Measurements from ENCODE around the gene GGA2.
"Not testable (repeated sequence)": the region's sequence is repeated elsewhere in the genome, so short reads cannot be mapped to it uniquely, and the experiment has no call there.

Gene GGA2

DNA sequence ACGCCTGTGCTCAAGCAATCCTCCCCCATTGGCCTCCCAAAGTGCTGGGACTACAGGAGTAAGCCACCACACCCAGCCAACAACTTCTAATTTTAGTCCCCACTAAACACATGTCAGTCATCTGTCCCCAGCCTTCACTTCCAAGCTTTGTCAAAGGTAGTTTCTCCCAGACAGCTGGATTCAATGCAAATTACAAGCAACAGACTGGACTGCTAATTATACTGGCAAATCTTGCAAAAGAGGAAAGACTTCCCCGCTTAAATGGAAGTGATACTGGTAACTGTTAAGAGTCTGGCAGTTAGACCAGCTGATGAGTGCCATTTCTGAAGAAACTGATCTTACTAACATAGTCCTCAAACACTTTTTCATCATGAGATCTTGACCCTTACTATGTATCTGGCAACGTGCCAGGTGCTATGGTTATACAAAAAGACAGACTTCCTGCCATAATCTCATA, 8.2 kb upstream of the GGA2 start:
- TF ChIP-seq, protein P1, sequence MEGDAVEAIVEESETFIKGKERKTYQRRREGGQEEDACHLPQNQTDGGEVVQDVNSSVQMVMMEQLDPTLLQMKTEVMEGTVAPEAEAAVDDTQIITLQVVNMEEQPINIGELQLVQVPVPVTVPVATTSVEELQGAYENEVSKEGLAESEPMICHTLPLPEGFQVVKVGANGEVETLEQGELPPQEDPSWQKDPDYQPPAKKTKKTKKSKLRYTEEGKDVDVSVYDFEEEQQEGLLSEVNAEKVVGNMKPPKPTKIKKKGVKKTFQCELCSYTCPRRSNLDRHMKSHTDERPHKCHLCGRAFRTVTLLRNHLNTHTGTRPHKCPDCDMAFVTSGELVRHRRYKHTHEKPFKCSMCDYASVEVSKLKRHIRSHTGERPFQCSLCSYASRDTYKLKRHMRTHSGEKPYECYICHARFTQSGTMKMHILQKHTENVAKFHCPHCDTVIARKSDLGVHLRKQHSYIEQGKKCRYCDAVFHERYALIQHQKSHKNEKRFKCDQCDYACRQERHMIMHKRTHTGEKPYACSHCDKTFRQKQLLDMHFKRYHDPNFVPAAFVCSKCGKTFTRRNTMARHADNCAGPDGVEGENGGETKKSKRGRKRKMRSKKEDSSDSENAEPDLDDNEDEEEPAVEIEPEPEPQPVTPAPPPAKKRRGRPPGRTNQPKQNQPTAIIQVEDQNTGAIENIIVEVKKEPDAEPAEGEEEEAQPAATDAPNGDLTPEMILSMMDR (IDR thresholded peaks at IDR 0.05; ENCODE audit: control extremely low read depth, extremely low read depth, low read depth, missing control alignments), result no peak
- ChIA-PET CTCF (interaction anchor here (1.4 to 5.4 kb wide), 2 partner anchors 13 to 209 kb away, joined by 3 to 31 read pairs; no protein-coding TSS in a partner anchor), POLR2A (interaction anchor here (0.7 kb wide), 1 partner anchor 10 kb away, joined by 3 read pairs; no protein-coding TSS in a partner anchor)
- DNase-seq (ENCODE audit: extremely low spot score), result no peak

DNA sequence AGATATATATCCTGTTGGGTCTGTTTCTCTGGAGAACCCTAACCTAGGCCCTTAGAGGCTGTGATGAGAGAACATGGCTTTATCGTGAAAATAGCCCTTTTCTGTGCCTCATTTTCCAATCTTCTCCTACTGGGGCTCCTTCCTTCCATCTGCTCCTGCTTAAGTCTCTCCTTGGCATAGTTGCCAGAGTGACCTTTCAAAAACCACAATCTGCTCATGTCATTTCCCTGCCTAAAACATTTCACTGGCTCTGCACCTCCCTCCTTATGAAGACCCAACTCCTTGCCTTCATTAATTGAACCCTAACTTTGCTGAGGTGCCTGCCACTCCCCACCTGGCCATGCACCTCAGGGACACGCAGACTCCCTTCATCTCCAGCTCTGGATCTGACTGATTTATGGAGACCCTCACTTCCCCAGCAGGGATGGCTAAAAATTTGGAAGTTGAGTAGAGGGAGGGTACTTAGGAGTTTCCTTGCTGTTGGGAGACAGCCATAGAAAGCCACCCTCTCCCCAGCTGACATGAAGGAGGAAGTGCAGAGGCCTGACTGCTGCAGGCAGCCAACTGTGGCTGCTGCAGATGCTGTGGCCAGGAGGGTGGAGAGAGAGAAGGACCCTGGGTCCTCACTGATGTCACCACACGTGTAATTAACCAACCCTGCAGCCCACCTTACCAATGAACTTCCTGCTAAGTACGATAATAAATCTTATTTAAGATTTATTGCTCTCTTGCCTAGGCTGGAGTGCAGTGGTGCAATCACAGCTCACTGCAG, 6.3 kb upstream of the GGA2 start:
- ChIA-PET CTCF (interaction anchor here (1.0 to 5.4 kb wide), 4 partner anchors 11 to 81 kb away, joined by 3 to 31 read pairs (median 4); partner anchors contain the start of gene UBFD1), POLR2A (no interaction called here)
- no peak for DNase-seq (ENCODE audit: extremely low spot score)
- TF ChIP-seq, protein P1 (IDR thresholded peaks at IDR 0.05; ENCODE audit: control extremely low read depth, extremely low read depth, low read depth, missing control alignments), result no peak

DNA sequence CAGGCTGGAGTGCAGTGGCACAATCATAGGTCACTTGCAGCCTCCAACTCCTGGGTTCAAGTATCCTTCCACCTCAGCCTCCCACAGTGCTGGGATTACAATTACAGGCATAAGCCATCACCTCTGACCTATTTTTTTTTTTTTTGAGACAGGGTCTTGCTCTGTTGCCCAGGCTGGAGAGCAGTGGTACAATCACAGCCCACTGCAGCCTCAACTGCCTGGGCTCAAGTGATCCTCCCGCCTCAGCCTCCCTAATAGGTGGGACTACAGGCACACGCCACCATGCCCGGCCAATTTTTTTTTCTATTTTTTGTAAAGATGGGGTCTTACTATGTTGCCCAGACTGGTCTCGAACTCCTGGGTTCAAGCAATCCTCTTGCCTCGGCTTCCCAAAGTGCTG, 5.6 kb upstream of the GGA2 start:
- no peak for DNase-seq (ENCODE audit: extremely low spot score)
- CTCF ChIA-PET, result interaction anchor here (0.9 to 5.4 kb wide), 5 partner anchors 10 to 81 kb away, joined by 3 to 31 read pairs (median 4); partner anchors contain the start of gene UBFD1
- TF ChIP-seq, protein P1 (IDR thresholded peaks at IDR 0.05; ENCODE audit: control extremely low read depth, extremely low read depth, low read depth, missing control alignments), result no peak
- POLR2A ChIA-PET, result interaction anchor here (0.6 kb wide), 1 partner anchor 8 kb away, joined by 3 read pairs; no protein-coding TSS in a partner anchor

DNA sequence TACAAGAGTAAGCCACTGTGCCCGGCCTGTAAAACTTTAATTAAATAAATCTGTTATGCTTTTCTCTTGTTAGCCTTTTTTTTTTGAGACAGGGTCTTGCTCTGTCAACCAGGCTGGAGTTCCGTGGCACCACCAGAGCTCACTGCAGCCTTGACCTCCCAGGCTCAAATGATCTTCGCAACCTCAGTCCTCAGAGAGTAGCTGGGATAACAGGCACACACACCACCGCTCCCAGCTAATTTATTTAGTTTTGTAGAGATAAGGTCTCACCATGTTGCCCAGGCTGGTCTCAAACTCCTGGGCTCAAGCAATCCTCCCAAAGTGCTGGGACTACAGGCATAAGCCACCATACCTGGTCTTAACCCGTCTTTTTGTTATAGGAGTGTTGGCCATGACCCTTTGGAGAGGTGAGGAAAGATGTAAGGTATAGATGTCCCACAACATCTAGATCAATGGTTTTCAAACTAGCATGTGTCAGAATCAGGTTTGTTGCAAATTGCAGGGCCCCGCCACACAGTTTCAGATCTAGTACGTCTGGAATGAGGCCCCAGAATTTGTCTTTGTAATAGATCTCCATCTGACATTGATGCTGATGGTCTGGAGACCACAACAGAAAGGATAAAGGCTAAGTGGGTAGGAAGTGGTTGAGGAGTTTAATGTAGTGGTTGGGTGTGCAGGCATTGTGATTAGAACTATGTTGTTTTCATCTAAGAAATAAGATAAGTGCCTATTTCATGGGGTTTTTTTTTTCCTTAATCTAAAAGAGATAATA, 4.3 kb upstream of the GGA2 start:
- TF ChIP-seq, protein P1 (IDR thresholded peaks at IDR 0.05; ENCODE audit: control extremely low read depth, extremely low read depth, low read depth, missing control alignments), result no peak
- CTCF ChIA-PET, result interaction anchor here (0.9 to 5.4 kb wide), 3 partner anchors 9 to 43 kb away, joined by 4 to 31 read pairs (median 5); partner anchors contain the start of gene UBFD1
- no peak for DNase-seq (ENCODE audit: extremely low spot score)
- POLR2A ChIA-PET, result no interaction called here

DNA sequence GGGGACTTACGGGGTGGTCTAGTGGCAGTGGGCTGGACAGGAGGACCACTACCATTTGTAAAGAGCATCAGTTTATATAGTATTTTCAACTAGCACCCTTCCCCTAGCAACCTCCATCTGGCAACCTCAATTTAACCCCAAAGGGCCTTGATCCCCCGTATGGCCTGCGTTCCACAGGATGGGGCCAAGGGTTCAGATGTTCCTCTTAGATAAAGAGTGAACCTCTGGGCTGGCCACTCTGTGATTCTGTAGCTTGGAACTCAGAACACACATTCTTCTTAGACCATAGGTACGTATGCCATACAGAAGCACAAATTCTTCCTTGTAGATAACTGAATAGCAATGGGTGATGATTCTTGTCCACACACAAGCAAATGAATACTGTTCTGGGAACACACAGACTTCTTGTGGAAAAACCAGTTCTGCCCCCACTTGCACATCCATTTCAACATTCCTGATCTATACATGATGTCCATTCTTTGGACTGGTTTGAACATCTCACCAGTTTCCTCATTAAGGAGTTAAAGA, 1.9 kb upstream of the GGA2 start:
- TF ChIP-seq, protein P1 (IDR thresholded peaks at IDR 0.05; ENCODE audit: control extremely low read depth, extremely low read depth, low read depth, missing control alignments), result no peak
- ChIA-PET POLR2A (no interaction called here), CTCF (no interaction called here)
- DNase-seq (ENCODE audit: extremely low spot score), result no peak

DNA sequence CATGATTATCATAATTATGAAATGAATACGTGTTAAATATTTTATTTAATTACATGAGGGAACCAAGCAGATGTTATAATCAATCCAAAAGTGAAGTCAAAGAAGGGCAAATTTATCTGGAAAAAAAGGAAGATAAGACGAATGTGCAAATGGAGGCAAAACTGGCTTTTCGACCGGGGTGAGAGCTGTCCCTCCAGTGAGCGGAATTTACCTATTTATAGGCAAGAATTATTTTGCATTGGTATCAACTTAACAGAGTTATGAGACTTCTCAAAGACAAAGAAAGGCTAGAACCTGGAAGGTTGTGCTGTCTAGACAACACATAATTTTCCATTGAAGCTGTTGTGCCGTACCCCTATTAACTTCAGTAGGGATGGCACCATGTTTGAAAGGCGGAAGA, 1.4 kb upstream of the GGA2 start:
- ChIA-PET CTCF (no interaction called here), POLR2A (no interaction called here)
- DNase-seq (ENCODE audit: extremely low spot score), result no peak
- TF ChIP-seq, protein P1 (IDR thresholded peaks at IDR 0.05; ENCODE audit: control extremely low read depth, extremely low read depth, low read depth, missing control alignments), result no peak

DNA sequence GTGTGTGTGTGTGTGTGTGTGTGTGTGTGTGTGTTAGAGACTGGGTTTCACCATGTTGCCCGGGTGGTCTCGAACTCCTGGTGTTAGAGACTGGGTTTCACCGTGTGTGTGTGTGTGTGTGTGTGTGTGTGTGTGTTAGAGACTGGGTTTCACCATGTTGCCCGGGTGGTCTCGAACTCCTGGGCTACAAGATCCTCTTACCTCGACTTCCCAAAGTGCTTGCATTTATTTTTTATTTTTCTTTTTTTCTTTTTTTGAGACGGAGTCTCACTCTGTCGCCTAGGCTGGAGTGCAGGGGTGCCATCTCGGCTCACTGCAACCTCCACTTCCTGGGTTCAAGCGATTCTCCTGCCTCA, 599 bp upstream of the GGA2 start:
- DNase-seq (ENCODE audit: extremely low spot score); CTCF ChIA-PET: not testable (repeated sequence)
- POLR2A ChIA-PET, result interaction anchor here (1.1 kb wide), 1 partner anchor 11 kb away, joined by 4 read pairs; no protein-coding TSS in a partner anchor
